CD14-positive monocyte (primary cell): Measurements from ENCODE around the gene CYP19A1. TPM values are rescaled to one million over a fixed set of nuclear protein-coding genes. Genes with fewer than 3 reads are reported as not detected.
A peak's percentile ranks its signal among the peaks of the same experiment; 100 is the strongest.

Experiments used
- DNase-seq, 3 donors: peaks; one replicate each; pipeline ENCODE4 v3.0.0-alpha.2; 2011 to 2022
- H2AFZ ChIP-seq: 2 replicates; pipeline ENCODE4 v1.6.0; 2012; ENCODE audit warnings: mild to moderate bottlenecking, low read depth, low read length, inconsistent platforms; ENCODE audit not compliant: insufficient read depth, poor library complexity, severe bottlenecking
- H3K27ac ChIP-seq, 2 donors: 1 replicate in 1 of 2; 2 replicates in 1 of 2; pipeline ENCODE4 v1.5.1; 2012 to 2013; ENCODE audit warnings: low read length in 2 of 2, control low read depth in 1 of 2, inconsistent platforms in 1 of 2, low read depth in 1 of 2, mild to moderate bottlenecking in 1 of 2
- H3K27me3 ChIP-seq, 2 donors: one replicate each; pipeline versions ENCODE4 v1.6.0 to v1.6.1; 2011 to 2013; ENCODE audit warnings: low read length in 2 of 2; ENCODE audit not compliant: control insufficient read depth in 2 of 2, insufficient read depth in 2 of 2
- H3K36me3 ChIP-seq, 2 donors: replicated peaks in 1 of 2; 1 replicate in 1 of 2; 2 replicates in 1 of 2; pipeline versions ENCODE4 v1.5.1 to v1.6.1; 2012 to 2013; ENCODE audit warnings: low read length in 2 of 2, control low read depth in 1 of 2, inconsistent platforms in 1 of 2, mild to moderate bottlenecking in 1 of 2; ENCODE audit not compliant: insufficient read depth in 2 of 2, control insufficient read depth in 1 of 2
- H3K4me1 ChIP-seq, 2 donors: 1 replicate in 1 of 2; 2 replicates in 1 of 2; pipeline versions ENCODE4 v1.5.1 to v1.6.1; 2012 to 2013; ENCODE audit warnings: low read length in 2 of 2, control low read depth in 1 of 2, inconsistent platforms in 1 of 2, mild to moderate bottlenecking in 1 of 2, moderate library complexity in 1 of 2; ENCODE audit not compliant: insufficient read depth in 2 of 2, control insufficient read depth in 1 of 2
- H3K4me2 ChIP-seq: replicated peaks from 2 replicates; pipeline ENCODE3; 2012; ENCODE audit warnings: low read length, moderate library complexity, mild to moderate bottlenecking; ENCODE audit not compliant: poor library complexity, severe bottlenecking; ENCODE audit errors: extremely low read depth
- H3K4me3 ChIP-seq, 3 experiments: fragments of 200-600 bp in 1 of 3; sonication (generic) in 1 of 3; replicated peaks in 1 of 3; 1 replicate in 2 of 3; 2 replicates in 1 of 3; pipeline ENCODE4 v1.5.1; 2011 to 2013; ENCODE audit warnings: low read length in 3 of 3, mild to moderate bottlenecking in 3 of 3, control low read depth in 2 of 3, low read depth in 2 of 3, inconsistent platforms in 1 of 3, moderate library complexity in 1 of 3
- H3K79me2 ChIP-seq: 2 replicates; pipeline ENCODE4 v1.6.0; 2012; ENCODE audit warnings: mild to moderate bottlenecking, control low read depth, inconsistent platforms, low read length, moderate library complexity; ENCODE audit not compliant: insufficient read depth
- H3K9ac ChIP-seq: 2 replicates; pipeline ENCODE4 v1.6.0; 2017; ENCODE audit warnings: low read length, mild to moderate bottlenecking; ENCODE audit not compliant: insufficient read depth, poor library complexity, severe bottlenecking
- H3K9me3 ChIP-seq, 2 donors: replicated peaks in 1 of 2; 1 replicate in 1 of 2; 2 replicates in 1 of 2; pipeline versions ENCODE4 v1.5.1 to v1.6.1; 2012 to 2013; ENCODE audit warnings: low read length in 2 of 2, control low read depth in 1 of 2; ENCODE audit not compliant: control insufficient read depth in 1 of 2, insufficient read depth in 1 of 2
- H4K20me1 ChIP-seq: 2 replicates; pipeline ENCODE4 v1.6.0; 2012; ENCODE audit warnings: mild to moderate bottlenecking, low read length, control low read depth, moderate library complexity; ENCODE audit not compliant: insufficient read depth
- H3K27ac Mint-ChIP-seq, 7 donors: one replicate each; pipeline ENCODE4 v1.8.0; 2020; ENCODE audit warnings: mild to moderate bottlenecking in 7 of 7, mixed read lengths in 7 of 7, moderate library complexity in 6 of 7, inconsistent platforms in 2 of 7
- H3K27me3 Mint-ChIP-seq, 3 donors: one replicate each; pipeline ENCODE4 v1.8.0; 2021 to 2022; ENCODE audit warnings: low read depth in 3 of 3, mild to moderate bottlenecking in 3 of 3, mixed read lengths in 3 of 3, moderate library complexity in 3 of 3, inconsistent platforms in 1 of 3
- H3K36me3 Mint-ChIP-seq, 2 donors: one replicate each; pipeline ENCODE4 v1.8.0; 2020; ENCODE audit warnings: mixed read lengths in 2 of 2, inconsistent platforms in 1 of 2, mild to moderate bottlenecking in 1 of 2
- H3K4me1 Mint-ChIP-seq: one replicate; pipeline ENCODE4 v1.8.0; 2020; ENCODE audit warnings: mild to moderate bottlenecking, mixed read lengths
- H3K4me3 Mint-ChIP-seq, 2 donors: one replicate each; pipeline ENCODE4 v1.8.0; 2020; ENCODE audit warnings: mild to moderate bottlenecking in 2 of 2, mixed read lengths in 2 of 2, moderate library complexity in 1 of 2
- H3K9me3 Mint-ChIP-seq, 7 donors: one replicate each; pipeline ENCODE4 v1.8.0; 2020 to 2022; ENCODE audit warnings: mixed read lengths in 7 of 7, mild to moderate bottlenecking in 6 of 7, moderate library complexity in 6 of 7, inconsistent platforms in 2 of 7
- WGBS: methylation state at CpG from one replicate; pipeline ENCODE4 v1.1.5; 2013; ENCODE audit warnings: missing lambda C conversion rate; ENCODE audit not compliant: insufficient coverage; 5-methylcytosine and 5-hydroxymethylcytosine counted together
- intact Hi-C, 2 donors: fragments of 100-400 bp; cut with micrococcal nuclease; formaldehyde crosslinking; loops; one replicate each; pipeline versions ENCODE4 v1.15.0 to v1.15.1; 2023
- polyA plus RNA-seq, 3 donors: library from polyadenylated mRNA; depleted of rRNA in 1 of 3; unstranded in 2 of 3; stranded (reverse) in 1 of 3; fragments of 300-500 nt in 2 of 3; fragments of >200 nt in 1 of 3; fragmentation: Illumina TruSeq in 2 of 3; gene quantifications; 1 replicate in 2 of 3; 2 replicates in 1 of 3; pipeline ENCODE4 v1.2.3, GENCODE V29; 2012 to 2021
- TF ChIP-seq, protein P1 (sequence below): fragments of 200-600 bp; IDR thresholded peaks from one replicate; pipeline ENCODE4 v1.8.0; 2022; ENCODE audit warnings: antibody characterized with exemption, mild to moderate bottlenecking

CYP19A1 gene
- polyA plus RNA-seq, 3 donors = not detected

GRCh38 chr15:51253366-51253765 lies 85.0 kb downstream of the CYP19A1 start:
- peaks cover 10 to 15% of the 10 kb centered on the region in 2 donors for H3K4me1 ChIP-seq
- no CpG with 5 or more reads among the region's 2 CpGs for WGBS
- TF ChIP-seq, protein P1, sequence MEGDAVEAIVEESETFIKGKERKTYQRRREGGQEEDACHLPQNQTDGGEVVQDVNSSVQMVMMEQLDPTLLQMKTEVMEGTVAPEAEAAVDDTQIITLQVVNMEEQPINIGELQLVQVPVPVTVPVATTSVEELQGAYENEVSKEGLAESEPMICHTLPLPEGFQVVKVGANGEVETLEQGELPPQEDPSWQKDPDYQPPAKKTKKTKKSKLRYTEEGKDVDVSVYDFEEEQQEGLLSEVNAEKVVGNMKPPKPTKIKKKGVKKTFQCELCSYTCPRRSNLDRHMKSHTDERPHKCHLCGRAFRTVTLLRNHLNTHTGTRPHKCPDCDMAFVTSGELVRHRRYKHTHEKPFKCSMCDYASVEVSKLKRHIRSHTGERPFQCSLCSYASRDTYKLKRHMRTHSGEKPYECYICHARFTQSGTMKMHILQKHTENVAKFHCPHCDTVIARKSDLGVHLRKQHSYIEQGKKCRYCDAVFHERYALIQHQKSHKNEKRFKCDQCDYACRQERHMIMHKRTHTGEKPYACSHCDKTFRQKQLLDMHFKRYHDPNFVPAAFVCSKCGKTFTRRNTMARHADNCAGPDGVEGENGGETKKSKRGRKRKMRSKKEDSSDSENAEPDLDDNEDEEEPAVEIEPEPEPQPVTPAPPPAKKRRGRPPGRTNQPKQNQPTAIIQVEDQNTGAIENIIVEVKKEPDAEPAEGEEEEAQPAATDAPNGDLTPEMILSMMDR = no peak

DNA sequence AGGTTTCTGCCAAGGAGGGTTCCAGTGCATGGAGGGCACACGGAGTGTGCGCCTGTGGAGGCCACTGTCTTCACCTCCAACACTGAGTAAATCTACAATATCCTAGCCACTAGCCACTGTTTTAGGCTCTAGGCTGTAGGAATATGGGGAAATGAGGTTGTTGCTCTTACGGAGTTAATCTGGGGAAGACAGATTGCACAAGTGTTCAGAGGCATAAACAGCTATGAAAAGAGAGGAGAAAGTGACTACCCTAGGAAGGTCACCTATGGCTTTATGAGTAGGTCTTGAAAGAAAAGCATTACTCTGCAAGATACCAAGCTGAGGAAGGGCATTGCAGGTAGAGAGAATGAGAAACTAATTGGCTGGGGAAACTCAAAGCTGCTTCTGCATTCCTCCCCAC lies 85.7 kb downstream of the CYP19A1 start:
- peaks cover 2 to 3% (median 2%) of the 10 kb centered on the region in 3 donors for H3K27me3 Mint-ChIP-seq
- WGBS = 0% methylated on average over 1 of the region's 3 CpGs

More at GRCh38 chr15:51253366-51253765, 85.0 kb downstream of the CYP19A1 start:
- Mint-ChIP-seq H3K4me3 (no peak overlapping the region), H3K27ac (no peak overlapping the region), H3K36me3 (no peaks in the 10 kb centered on the region), H3K9me3 (peaks cover 0 to 3% (median 0%) of the 10 kb centered on the region in 7 donors), H3K4me1 (peaks cover 10% of the 10 kb centered on the region), H3K27me3 (peaks cover 2 to 4% (median 2%) of the 10 kb centered on the region in 3 donors)
- Histone ChIP-seq H3K36me3 (no peaks in the 10 kb centered on the region), H4K20me1 (no peaks in the 10 kb centered on the region), H3K9ac (no peak overlapping the region), H3K4me2 (no peak overlapping the region), H3K27me3 (no peaks in the 10 kb centered on the region), H3K9me3 (no peaks in the 10 kb centered on the region), H3K27ac (no peak overlapping the region), H3K4me3 (no peak overlapping the region), H2AFZ (no peak overlapping the region), H3K79me2 (no peaks in the 10 kb centered on the region)
- no peak for DNase-seq
- intact Hi-C loops = no loop called here

More for the DNA sequence above, 85.7 kb downstream of the CYP19A1 start:
- Mint-ChIP-seq H3K9me3 (peaks cover 0 to 3% (median 0%) of the 10 kb centered on the region in 7 donors), H3K27ac (peak overlapping the region in 1 of 7 donors; percentile 5), H3K4me1 (peaks cover 10% of the 10 kb centered on the region), H3K4me3 (peak overlapping the region in 1 of 2 donors; percentile 55), H3K36me3 (no peaks in the 10 kb centered on the region)
- no peak overlapping the region for H2AFZ ChIP-seq
- no peaks in the 10 kb centered on the region for H3K36me3 ChIP-seq
- H3K9ac ChIP-seq = no peak overlapping the region
- intact Hi-C loops = no loop called here
- H3K27me3 ChIP-seq = no peaks in the 10 kb centered on the region
- H3K9me3 ChIP-seq = no peaks in the 10 kb centered on the region
- H3K4me1 ChIP-seq = peaks cover 10 to 15% of the 10 kb centered on the region in 2 donors
- no peaks in the 10 kb centered on the region for H3K79me2 ChIP-seq
- H4K20me1 ChIP-seq = no peaks in the 10 kb centered on the region
- no peak overlapping the region for H3K4me3 ChIP-seq
- H3K27ac ChIP-seq = no peak overlapping the region
- TF ChIP-seq, protein P1 = no peak
- no peak overlapping the region for H3K4me2 ChIP-seq
- DNase-seq = no peak
